HG03097 (cell line): ENCODE measurements around the gene EPS8L2.

Source experiments
- ATAC-seq: cut with Tn5 transposase; IDR thresholded peaks from one replicate; pipeline ENCODE4 v1.9.1; 2021; ENCODE audit not compliant: unreplicated experiment, low FRiP score

The EPS8L2 gene

DNA sequence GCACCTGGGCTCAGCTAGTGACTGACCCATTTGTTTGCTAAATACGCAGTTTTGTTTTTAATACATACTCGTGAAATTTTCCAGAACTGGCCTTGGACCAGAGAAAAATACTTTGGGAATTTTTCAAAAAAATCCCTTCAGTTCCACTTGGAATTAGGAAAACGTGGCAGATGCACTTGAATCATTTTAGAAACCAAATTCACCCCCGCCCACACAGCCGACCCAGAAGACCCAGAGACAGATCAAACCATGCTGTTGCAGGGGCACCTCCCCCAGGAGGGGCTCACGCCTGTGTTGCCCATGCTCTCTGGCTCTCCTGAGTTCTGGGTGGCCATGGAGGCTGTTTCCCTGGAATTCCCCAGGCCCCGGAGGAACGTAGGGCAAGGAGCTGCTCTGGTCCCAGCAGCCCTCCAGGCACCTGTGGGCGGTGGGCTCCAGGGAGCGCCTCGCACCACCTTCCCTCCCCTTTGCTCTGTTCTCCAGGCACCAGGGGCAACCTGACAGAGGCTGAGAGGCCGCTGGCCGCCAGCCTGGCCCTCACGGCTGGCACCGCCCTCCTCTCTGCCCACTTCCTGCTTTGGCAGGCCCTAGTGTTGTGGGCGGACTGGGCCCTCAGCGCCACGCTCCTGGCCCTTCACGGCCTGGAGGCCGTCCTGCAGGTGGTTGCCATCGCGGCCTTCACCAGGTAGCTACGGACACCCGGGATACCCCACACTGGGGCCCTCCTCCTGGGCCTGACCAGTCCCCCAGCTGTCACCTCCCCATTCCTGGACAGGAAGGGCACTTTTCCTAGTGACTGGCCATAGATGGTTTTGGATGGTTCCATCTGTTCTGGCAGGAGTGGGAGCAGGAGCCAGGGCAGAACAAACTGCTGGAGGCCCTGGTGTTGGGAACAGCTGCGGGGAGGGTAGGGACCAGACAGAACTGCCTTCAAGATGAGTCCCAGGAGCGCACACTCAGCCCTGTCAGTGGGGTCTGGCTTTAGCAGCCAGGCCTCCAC, 3.3 kb upstream of the EPS8L2 start:
- ATAC-seq = no peak

- ATAC-seq = no peak
These were observed 2.5 kb upstream of the EPS8L2 start for GRCh38 chr11:703506-703905.

DNA sequence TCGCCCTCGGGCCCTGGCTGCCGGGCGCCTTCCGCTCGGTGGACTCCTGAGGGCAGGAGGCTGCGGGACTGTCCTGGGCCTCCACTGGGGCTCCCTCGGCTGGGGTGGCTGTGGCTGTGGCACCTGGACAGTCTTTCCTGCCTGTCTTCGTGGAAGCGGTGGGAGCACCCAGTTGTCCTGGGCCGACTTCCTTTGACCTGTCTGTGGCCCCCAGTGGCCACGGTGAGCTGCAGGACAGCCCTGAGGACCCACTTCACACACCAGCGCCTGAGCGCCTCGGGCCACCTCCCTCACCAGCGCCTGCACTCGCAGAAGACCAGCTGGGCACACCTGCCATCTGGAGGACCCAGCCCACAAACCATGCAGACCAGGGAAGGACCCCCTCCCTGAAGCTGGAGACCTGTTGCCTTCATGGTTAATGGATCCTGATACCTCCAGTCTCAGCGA, 1.8 kb upstream of the EPS8L2 start:
- no peak for ATAC-seq

- ATAC-seq = no peak
These were observed 1.0 kb upstream of the EPS8L2 start for GRCh38 chr11:704781-705645.

DNA sequence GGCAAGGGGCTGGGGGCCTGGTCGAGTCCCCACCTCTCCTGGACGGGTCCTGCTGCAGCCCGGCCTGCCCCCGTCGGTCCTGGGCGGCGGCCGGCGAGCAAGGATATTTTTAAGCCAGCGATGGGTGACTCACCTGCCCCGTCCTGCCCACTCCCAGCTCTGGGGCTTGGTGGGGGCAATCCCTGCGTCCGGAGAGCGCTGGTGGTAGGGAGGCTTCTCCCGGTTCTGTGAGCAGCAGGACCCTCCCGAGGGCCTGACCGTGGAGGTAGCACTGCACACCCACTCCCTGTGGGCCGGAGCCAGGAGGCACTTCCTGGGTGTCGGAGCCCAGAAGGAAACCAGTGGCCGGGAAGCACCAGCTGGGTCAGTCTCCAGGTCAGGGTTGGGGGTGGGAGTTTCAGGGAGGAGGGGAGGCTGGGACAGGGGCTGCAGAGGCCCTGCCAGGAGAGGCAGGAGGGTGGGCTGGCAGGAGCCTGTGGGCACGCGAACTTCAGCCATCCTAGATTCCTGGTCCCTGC, 467 bp downstream of the EPS8L2 start:
- no peak for ATAC-seq

- ATAC-seq = no peak
These were observed 1.2 kb downstream of the EPS8L2 start for GRCh38 chr11:706957-707816.

DNA sequence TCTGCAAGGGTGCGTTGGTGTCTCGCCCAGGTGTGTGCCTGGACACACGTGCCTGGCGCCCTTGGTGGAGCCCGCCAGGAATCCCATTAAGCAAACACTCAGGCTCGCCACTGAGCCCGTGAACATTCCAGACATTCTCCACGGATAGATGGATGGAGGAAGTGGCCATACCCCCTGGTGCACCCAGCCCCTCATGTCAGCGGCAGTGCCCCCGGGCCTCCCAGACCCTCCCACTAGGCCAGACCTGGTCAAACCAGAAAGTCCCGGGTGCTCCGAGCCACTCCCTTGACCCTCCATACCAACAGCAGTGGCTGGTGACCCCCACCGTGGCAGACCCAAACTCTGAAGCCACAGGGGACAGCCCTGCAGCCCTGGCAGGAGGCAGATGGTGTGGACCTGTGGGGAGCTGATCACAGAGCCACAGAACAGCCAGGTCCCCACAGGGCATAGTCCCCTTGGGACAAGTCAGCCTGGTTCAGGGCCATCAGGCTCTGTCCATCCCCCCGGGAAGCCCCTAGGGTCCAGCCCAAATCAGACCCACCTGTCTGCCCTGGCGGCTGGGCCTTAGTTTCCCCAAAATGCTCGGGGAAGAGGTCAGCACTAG, 1.9 kb downstream of the EPS8L2 start:
- ATAC-seq = no peak

DNA sequence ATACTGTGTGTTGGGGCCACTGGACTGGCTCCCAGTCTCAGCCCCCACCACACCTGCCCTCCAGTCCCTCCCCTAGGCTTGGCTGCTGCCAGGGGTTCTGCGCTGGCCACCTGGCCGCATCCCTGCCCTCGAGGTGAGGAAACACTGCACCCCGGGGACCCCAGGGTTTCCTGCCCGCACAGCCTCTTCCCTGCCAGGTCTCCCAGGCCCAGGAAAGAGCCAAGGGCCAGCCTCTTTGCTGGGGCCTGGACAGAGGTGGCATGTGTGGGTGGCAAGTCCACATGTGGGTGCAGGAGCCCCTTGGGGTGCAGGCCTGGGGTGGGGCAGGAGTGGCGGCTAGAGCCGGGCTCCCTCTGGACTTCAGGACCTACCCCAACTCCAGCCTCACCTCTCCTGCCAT, 2.5 kb downstream of the EPS8L2 start:
- no peak for ATAC-seq

DNA sequence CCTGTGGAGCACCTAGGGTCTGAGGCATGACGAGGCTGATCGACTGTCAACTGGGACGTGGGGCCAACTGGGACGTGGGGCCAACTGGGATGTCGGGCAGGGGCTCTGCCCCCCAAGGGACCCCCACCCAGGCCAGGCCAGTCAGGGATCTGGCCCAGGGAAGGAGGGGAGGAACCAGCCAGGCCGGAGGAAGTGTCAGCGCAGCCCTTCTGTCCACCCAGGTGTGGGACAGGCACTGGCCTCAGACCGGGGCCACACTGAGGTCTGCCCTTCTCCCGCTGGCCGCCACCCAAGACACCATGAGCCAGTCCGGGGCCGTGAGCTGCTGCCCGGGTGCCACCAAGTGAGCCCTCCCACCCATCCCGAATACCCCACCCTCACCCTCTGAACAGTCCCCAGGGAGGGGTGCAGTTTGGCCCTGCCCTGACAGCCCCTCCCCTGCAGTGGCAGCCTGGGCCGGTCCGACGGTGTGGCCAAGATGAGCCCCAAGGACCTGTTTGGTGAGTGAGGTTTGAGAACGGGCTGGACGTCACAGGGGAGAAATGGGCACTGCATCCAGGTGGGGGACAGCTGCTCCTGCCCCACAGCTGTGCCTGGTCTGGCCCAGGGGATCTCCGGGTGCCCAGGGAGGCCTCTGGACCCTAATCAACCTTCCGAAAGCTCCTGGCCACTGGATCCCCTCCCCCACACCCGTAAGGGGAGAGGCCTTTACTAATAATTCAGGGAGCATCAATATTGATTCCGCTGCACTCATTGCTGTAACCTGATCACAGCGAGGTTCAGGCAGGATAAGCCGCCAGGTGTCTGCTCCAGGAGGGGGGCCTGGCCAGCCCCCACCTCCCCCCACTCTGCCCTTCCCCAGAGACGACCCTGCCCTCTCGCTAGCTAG, 3.3 kb downstream of the EPS8L2 start:
- ATAC-seq = no peak

DNA sequence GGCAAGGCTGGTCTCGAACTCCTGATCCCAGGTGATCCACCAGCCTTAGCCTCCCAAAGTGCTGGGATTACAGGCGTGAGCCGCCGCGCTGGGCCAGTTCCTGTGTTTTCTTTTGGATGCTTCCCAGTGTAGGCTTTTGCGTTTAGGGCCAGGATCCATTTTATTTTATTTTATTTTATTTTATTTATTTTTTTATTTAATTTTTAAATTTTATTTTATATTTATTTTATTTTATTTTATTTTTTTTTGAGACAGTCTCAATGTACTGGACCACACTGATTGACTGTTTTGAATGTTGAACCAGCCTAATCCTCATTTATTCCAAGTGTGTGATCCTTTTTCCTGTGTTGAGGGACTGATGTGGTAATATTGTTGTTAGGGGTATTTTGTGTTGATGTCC, 8.4 kb downstream of the EPS8L2 start:
- ATAC-seq = no peak

DNA sequence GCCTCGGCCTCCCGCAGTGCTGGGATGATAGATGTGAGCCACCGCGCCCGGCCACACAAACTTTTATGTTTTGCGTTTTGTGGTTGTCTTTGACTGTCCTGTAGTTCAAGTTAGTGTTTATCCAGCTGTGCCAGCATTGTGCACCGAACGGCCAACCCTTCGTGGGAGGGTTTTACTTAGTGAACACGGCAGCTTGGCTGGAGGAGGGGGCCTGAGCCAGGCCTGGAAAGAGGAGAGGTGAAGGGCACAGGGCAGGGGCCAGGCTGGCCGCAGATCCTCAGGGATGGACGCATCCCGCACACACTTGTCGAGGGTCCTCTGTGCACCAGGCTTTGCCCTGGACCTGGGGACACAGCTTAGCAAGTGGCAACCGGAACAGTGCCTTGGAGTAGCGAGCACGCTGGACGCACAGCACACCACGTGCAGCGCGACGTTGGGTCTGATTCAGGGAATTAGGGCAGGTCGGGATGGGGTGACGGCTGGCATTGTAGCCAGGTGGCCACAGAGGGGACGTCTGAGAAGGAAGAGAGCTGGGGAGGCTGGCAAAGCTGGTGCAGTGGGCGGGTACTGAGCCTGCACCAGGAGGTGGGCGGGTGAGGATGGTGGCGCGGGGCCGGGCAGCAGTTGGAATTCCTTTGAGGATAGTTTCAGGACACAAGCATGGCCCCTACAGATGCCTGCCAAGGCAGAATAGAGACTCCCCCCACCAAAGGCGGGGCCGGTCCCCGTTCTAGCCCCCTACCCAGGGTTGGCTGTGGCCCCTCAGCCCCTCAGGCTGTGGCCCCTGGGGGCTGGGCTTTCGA, 13.4 kb downstream of the EPS8L2 start:
- no peak for ATAC-seq

DNA sequence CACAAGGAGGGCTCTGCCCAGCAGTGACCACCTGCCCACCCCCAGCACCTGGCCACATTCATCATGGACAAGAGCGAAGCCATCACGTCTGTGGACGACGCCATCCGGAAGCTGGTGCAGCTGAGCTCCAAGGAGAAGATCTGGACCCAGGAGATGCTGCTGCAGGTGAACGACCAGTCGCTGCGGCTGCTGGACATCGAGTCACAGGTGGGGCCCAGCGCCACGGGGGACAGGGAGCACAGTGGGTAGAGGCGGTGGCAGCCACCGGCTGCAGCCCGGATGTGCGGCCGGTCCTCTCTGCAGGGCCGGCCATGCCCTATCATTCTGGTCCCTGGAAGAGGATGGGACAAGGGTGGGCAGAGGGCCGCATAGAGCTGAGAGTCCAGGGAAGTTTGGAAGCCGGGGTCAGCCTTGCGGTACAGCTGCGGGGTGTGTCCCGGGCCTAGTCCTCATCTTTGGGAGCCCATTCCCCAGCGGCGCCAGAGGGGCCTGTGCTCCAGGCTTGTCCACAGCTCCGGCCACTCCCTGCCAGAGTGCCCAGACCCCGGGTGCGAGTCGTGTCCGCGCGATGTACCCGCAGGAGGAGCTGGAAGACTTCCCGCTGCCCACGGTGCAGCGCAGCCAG, 14.1 kb downstream of the EPS8L2 start:
- ATAC-seq = no peak

GRCh38 chr11:720642-721246, 14.7 kb downstream of the EPS8L2 start:
- no peak for ATAC-seq

- ATAC-seq = no peak
These were observed 15.3 kb downstream of the EPS8L2 start for GRCh38 chr11:721247-721740.

- no peak for ATAC-seq
These were observed 15.8 kb downstream of the EPS8L2 start for GRCh38 chr11:721741-722345.

GRCh38 chr11:722346-722811, 16.3 kb downstream of the EPS8L2 start:
- ATAC-seq = no peak
